ENCODE data around the gene DIPK1A. TPM values are rescaled to one million over a fixed set of nuclear protein-coding genes. Genes with fewer than 3 reads are reported as not detected.

The DIPK1A gene
- total RNA-seq, 1 experiment from 2014 or later: 4.8 TPM

GRCh38 chr1:92975551-92976232 is 14.4 kb upstream of the DIPK1A start:
- Mint-ChIP-seq H3K36me3 (no peaks in the 10 kb centered on the region), H3K27me3 (ENCODE audit: low read depth) (peaks cover 36% of the 10 kb centered on the region), H3K4me3 (no peak overlapping the region), H3K27ac (no peak overlapping the region), H3K9me3 (no peaks in the 10 kb centered on the region), H3K4me1 (peaks cover 18% of the 10 kb centered on the region)
- ChIA-PET POLR2A (no interaction called here), CTCF (interaction anchor here (0.5 to 1.7 kb wide), 2 partner anchors 18 to 103 kb away, joined by 3 to 6 read pairs; no protein-coding TSS in a partner anchor)
- ATAC-seq: no peak
- no peak for DNase-seq (ENCODE audit: low spot score)
- TF ChIP-seq FOXP1 (CRISPR knock-in tag; IDR thresholded peaks at IDR 0.05; ENCODE audit: borderline replicate concordance) (no peak), SMAD3 (CRISPR knock-in tag; IDR thresholded peaks at IDR 0.05; ENCODE audit: borderline replicate concordance) (no peak), FOXK1 (CRISPR knock-in tag; IDR thresholded peaks at IDR 0.05) (no peak), SOX15 (CRISPR knock-in tag; IDR thresholded peaks at IDR 0.05) (no peak), RORB (CRISPR knock-in tag; IDR thresholded peaks at IDR 0.05) (no peak), TP53 (CRISPR knock-in tag; IDR thresholded peaks at IDR 0.05) (no peak), CTCF (IDR thresholded peaks at IDR 0.05) (no peak), OVOL2 (CRISPR knock-in tag; IDR thresholded peaks at IDR 0.05; ENCODE audit: borderline replicate concordance) (no peak), IRF1 (CRISPR knock-in tag; IDR thresholded peaks at IDR 0.05) (no peak), NFATC4 (CRISPR knock-in tag; IDR thresholded peaks at IDR 0.05) (no peak), CREM (CRISPR knock-in tag; IDR thresholded peaks at IDR 0.05) (no peak), AFF4 (CRISPR knock-in tag; IDR thresholded peaks at IDR 0.05; ENCODE audit: borderline replicate concordance) (no peak), ZNF138 (CRISPR knock-in tag; conservative IDR thresholded peaks at IDR 0.05) (no peak), CDX4 (CRISPR knock-in tag; IDR thresholded peaks at IDR 0.05; ENCODE audit: borderline replicate concordance) (no peak), E2F1 (CRISPR knock-in tag; IDR thresholded peaks at IDR 0.05) (no peak), AR (CRISPR knock-in tag; IDR thresholded peaks at IDR 0.05) (no peak), SMAD4 (CRISPR knock-in tag; IDR thresholded peaks at IDR 0.05) (no peak), NFE2L1 (CRISPR knock-in tag; IDR thresholded peaks at IDR 0.05) (no peak), MXD4 (CRISPR knock-in tag; IDR thresholded peaks at IDR 0.05; ENCODE audit: borderline replicate concordance) (no peak), CREB1 (CRISPR knock-in tag; IDR thresholded peaks at IDR 0.05) (no peak)
